Stimulated activated naive CD8-positive, alpha-beta T cell treated with anti-CD3 and anti-CD28 coated beads, Interleukin-15, Interleukin-2, amounts not matched to agents 100 ng/mL and 50 ng/mL, for 24 hours (primary cell): ENCODE results near the gene ATP5MC2.
A peak's percentile ranks its signal among the peaks of the same experiment; 100 is the strongest.
"Not testable (repeated sequence)": the region's sequence is repeated elsewhere in the genome, so short reads cannot be mapped to it uniquely, and the experiment has no call there.

Experiments
- H3K27ac Mint-ChIP-seq: one replicate; pipeline ENCODE4 v1.8.0; 2021; ENCODE audit warnings: mild to moderate bottlenecking, mixed read lengths
- H3K27me3 Mint-ChIP-seq: one replicate; pipeline ENCODE4 v1.8.0; 2021; ENCODE audit warnings: mixed read lengths
- H3K36me3 Mint-ChIP-seq: one replicate; pipeline ENCODE4 v1.8.0; 2021; ENCODE audit warnings: low read depth, mixed read lengths
- H3K4me1 Mint-ChIP-seq: one replicate; pipeline ENCODE4 v1.8.0; 2021; ENCODE audit warnings: low read depth, mixed read lengths
- H3K4me3 Mint-ChIP-seq: one replicate; pipeline ENCODE4 v1.8.0; 2021; ENCODE audit warnings: mild to moderate bottlenecking, mixed read lengths
- H3K9me3 Mint-ChIP-seq: one replicate; pipeline ENCODE4 v1.8.0; 2021; ENCODE audit warnings: mixed read lengths

ATP5MC2 gene

DNA sequence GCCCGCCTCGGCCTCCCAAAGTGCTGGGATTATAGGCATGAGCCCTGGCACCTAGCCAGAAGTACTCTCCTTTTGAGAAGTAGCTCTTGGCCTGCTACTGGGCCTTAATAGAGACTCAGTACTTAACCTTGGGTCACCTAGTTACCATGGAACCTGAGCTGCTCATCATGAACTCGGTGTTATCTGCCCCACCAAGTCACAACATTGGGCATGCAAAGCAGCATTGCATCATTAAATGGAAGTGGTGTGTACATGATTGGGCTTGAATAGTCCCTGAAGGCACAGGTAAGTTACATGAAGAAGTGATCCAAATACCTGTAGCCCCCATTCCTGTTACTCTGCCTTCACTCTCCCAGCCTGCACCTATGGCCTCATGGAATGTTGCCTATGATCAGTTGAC, 31.8 kb downstream of the ATP5MC2 start:
- no peak overlapping the region for H3K4me3 Mint-ChIP-seq
- no peaks in the 10 kb centered on the region for H3K9me3 Mint-ChIP-seq
- no peaks in the 10 kb centered on the region for H3K36me3 Mint-ChIP-seq
- H3K27me3 Mint-ChIP-seq: no peaks in the 10 kb centered on the region
- H3K4me1 Mint-ChIP-seq: no peaks in the 10 kb centered on the region
- no peak overlapping the region for H3K27ac Mint-ChIP-seq

DNA sequence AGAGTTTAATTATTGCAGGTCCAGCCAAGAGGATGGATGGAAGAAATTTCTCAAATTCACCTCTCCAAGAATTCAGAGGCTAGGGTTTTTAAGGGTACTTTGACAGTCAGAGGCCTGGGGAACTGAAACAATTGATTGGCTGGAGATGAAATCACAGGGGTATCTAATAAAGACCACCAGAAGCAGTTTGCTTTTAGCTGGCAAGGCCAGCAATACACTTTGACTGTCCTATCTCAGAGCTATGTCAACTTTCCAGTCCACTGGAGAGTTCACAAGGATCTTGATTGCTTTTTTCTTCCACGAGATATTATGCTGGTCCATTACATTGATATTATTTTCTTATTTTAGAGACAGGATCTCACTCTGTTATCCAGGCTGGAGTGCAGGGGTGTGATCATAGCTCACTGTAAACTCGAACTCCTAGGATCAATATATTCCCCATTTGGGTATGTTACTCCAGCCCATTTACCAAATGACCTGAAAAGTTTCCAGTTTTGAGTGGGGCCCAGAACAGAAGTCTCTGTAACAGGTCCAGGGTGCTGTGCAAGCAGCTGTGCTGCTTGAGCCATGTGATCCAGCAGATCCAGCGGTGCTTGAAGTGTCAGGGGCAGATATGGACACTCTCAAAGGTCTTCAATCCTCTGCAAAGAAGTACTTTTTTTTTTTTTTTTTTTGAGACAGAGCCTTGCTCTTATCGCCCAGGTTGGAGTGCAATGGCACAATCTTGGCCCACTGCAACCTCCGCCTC, 32.5 kb downstream of the ATP5MC2 start:
- H3K27ac Mint-ChIP-seq: no peak overlapping the region
- no peaks in the 10 kb centered on the region for H3K9me3 Mint-ChIP-seq
- H3K4me1 Mint-ChIP-seq: no peaks in the 10 kb centered on the region
- H3K4me3 Mint-ChIP-seq: no peak overlapping the region
- H3K27me3 Mint-ChIP-seq: no peaks in the 10 kb centered on the region
- H3K36me3 Mint-ChIP-seq: no peaks in the 10 kb centered on the region

DNA sequence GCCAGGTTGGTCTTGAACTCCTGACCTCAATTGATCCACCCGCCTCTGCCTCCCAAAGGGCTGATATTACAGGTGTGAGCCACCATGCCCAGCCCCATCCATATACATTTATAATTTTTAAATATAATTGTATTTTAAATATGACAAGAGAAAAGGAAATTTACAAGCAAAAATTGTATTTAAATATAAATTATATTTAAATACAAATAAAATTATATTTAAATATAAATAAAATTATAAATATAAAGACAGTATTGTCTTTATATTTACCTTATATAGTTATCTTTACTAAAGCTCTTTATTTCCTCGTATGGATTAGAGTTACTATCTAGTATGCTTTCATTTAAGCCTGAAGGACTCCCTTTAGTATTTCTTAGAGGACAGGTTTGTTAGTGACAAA, 37.8 kb downstream of the ATP5MC2 start:
- no peak overlapping the region for H3K4me3 Mint-ChIP-seq
- no peak overlapping the region for H3K27ac Mint-ChIP-seq
- H3K36me3 Mint-ChIP-seq: no peaks in the 10 kb centered on the region
- no peaks in the 10 kb centered on the region for H3K27me3 Mint-ChIP-seq
- no peaks in the 10 kb centered on the region for H3K9me3 Mint-ChIP-seq
- H3K4me1 Mint-ChIP-seq: no peaks in the 10 kb centered on the region

DNA sequence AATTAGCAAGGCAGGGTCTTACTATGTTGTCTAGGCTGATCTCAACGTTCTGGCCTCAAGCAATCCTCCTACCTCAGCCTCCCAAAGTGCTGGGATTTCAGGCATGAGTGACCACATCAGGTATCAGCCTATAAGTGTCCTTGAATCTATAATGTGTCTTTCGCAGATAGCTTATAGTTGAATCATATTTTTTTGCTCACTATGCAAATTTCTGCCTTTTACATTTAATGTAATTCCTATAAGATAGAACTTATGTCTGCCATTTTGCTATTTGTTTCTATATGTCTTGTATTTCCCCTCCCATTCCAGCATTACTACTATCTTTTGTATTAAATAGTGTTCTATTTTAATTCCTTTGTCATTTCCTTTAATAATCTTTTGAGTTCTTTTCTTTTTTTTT, 39.2 kb downstream of the ATP5MC2 start:
- Mint-ChIP-seq H3K4me3 (no peak overlapping the region), H3K4me1 (no peaks in the 10 kb centered on the region), H3K27ac (no peak overlapping the region), H3K27me3 (no peaks in the 10 kb centered on the region), H3K9me3 (no peaks in the 10 kb centered on the region), H3K36me3 (no peaks in the 10 kb centered on the region)

DNA sequence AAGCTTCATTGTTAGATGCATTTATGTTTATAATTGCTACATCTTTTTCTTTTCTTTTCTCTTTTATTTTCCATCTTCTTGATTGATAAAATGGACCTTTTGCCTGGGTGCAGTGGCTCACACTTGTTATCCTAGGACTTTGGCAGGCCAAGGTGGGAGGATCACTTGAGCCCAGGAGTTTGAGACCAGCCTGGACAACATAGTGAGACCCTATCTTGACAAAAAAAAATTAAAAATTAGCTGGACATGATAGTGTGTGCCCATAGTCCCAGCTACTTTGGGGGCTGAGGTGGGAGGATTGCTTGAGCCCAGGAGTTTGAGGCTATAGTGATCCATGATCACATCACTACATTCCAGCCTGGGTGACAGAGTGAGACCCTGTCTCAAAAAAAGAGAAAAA, 40.2 kb downstream of the ATP5MC2 start:
- H3K27me3 Mint-ChIP-seq, H3K36me3 Mint-ChIP-seq, H3K27ac Mint-ChIP-seq, H3K9me3 Mint-ChIP-seq, H3K4me1 Mint-ChIP-seq, H3K4me3 Mint-ChIP-seq: not testable (repeated sequence)

DNA sequence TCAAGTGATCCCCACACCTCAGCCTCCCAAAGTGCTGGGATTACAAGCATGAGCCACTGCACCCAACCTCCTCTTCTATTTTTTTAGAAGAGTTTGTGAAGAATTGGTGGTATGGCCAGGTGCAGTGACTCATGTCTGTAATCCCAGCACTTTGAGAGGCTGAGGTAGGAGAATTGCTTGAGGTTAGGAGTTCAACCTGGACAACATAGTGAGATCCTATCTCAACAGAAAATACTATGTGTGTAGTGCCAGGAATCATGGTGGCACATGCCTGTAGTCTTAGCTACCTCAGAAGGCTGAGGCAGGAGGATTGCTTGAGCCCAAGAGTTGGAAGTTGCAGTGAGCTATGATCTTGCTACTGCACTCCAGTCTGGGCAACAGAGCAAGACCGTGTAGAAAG, 44.2 kb downstream of the ATP5MC2 start:
- Mint-ChIP-seq H3K27ac (no peak overlapping the region), H3K36me3 (no peaks in the 10 kb centered on the region), H3K4me1 (peaks cover 5% of the 10 kb centered on the region), H3K27me3 (no peaks in the 10 kb centered on the region), H3K9me3 (no peaks in the 10 kb centered on the region), H3K4me3 (no peak overlapping the region)

DNA sequence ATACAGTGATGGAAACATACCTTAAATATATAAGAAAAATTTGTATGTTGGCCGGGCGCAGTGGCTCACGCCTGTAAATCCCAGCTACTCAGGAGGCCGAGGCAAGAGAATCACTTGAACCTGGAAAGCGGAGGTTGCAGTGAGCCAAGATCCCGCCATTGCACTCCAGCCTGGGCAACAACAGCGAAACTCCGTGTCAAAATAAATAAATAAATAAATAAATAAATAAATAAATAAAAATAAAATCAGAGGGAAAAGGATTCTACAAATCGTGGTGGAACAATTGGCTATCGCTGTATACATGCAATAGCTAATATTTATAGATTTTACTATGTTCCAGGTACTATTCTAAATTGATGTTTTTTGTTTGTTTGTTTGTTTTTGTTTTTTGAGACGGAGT, 48.0 kb downstream of the ATP5MC2 start:
- no peaks in the 10 kb centered on the region for H3K9me3 Mint-ChIP-seq
- H3K27ac Mint-ChIP-seq: no peak overlapping the region
- H3K4me3 Mint-ChIP-seq: no peak overlapping the region
- no peaks in the 10 kb centered on the region for H3K36me3 Mint-ChIP-seq
- no peaks in the 10 kb centered on the region for H3K27me3 Mint-ChIP-seq
- peaks cover 39% of the 10 kb centered on the region for H3K4me1 Mint-ChIP-seq

DNA sequence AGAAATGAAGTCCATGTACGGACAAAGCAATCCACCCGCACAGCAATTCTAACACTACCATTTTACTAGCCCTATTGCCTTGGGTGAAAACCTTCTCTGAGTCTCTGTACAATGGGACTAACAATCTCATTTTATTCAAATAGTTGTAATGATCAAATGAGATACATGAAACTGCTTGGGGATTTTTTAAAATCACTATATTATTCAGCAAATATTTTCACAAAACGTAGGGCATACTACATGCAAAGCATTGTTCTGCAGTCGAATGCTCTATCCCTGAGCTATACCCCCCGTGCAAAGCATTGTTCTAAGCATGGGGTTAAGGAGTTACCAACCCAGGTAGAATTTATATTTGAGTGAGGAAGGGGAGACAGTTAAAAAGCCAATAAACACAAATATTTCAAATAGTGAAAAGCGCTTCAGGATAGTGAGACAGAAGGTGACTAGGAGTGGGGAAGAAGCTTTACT, 49.1 kb downstream of the ATP5MC2 start:
- Mint-ChIP-seq H3K36me3 (peaks cover 2% of the 10 kb centered on the region), H3K4me1 (peaks cover 43% of the 10 kb centered on the region), H3K9me3 (no peaks in the 10 kb centered on the region), H3K27ac (peak overlapping the region; percentile 94), H3K4me3 (peak overlapping the region; percentile 93), H3K27me3 (no peaks in the 10 kb centered on the region)

DNA sequence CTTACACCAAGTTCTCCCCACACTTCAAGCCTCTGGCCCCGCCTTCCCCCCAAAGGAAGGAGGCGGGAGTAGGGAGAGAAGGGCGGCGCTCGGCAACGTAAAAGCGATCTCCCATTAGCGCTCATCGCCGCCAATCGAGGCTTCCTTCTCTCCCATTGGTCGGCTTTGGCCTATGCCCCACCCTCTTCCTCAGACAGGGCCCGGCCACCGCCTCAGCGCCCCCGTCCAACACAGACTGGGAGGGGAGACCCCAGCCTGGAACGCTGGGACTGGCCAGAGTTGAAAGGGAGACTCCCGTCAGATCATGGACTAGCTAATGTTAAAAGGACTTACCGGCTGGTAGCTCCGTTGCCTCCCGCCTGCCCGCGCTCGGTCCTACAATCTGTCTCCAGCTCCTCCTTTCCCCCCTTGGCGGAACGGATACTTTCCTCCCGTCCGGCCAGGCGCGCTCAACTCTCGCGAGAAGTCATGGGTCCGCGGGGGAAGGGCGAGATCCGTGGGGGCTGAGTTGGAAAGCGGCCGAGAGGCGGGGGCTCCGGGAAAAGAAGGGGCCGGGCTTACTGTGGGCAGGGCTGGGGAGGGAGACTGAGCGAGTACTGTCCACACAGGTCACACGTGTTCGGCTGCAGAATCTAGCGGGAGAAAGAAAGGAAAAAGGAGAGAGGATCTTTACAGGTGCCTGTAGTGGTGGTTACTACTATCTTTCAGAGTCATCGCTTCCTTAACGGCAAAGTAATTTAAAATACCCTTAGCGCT, 49.8 kb downstream of the ATP5MC2 start, which contains the start of gene ATF7:
Gene ATF7 (minus strand): TSS at position 437 of the 756 bp plus-strand sequence. CDS start 25,382 bp downstream, outside the sequence.
- H3K4me3 Mint-ChIP-seq: peak within 1 kb of the TSS; percentile 93
- no peaks in the 10 kb centered on the region for H3K9me3 Mint-ChIP-seq
- no peaks in the 10 kb centered on the region for H3K27me3 Mint-ChIP-seq
- H3K27ac Mint-ChIP-seq: peak within 1 kb of the TSS; percentile 94
- peaks cover 48% of the 10 kb centered on the region for H3K4me1 Mint-ChIP-seq
- H3K36me3 Mint-ChIP-seq: peaks cover 5% of the 10 kb centered on the region

DNA sequence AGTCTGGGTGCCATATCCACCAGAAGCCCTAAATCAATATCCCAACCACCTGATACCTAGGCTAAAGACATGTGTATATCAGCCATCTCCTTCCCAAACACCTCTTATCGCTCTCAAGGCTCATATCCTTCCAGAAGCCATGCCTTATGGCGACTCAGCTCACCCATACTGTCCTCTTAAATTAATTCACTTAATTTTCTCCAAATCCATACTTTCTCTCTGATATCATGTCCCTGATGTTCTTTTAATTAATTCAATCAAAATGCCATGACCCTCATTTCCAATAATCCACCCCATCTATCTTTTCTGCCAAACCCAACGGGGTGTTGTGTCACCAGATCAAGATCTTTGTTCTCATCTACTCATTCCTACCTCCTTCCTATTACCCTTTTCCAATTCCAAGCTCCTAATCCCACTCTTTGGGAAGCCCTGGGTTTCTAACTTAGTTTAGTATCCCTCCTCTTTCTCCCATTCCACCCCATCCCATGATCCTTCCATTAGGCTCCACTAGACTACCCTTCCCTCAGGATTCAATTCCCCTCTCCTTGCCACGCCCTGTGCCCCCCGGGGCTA, 50.4 kb downstream of the ATP5MC2 start:
- H3K4me1 Mint-ChIP-seq: peaks cover 52% of the 10 kb centered on the region
- H3K27me3 Mint-ChIP-seq: no peaks in the 10 kb centered on the region
- H3K36me3 Mint-ChIP-seq: peaks cover 9% of the 10 kb centered on the region
- H3K4me3 Mint-ChIP-seq: peak overlapping the region; percentile 93
- H3K27ac Mint-ChIP-seq: peak overlapping the region; percentile 94
- no peaks in the 10 kb centered on the region for H3K9me3 Mint-ChIP-seq

DNA sequence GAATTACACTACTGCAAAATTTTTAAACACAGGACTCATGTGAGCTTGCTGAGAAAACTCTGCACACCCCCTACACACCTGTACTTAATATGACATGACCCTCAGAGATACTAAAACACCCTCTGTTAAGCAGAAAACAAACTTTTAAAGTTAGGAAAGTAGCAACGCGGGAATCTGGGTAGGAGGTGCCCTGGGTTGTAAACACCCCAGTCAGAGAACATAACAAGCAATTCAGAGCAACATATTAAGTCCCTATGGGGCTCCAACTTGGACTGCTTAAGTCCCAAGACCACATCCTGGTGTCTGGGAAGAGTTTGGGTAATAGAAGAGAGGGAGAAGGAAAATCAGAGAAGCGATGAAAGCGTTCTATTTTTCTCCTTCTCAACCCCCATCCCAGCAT, 50.9 kb downstream of the ATP5MC2 start:
- peak overlapping the region; percentile 94 for H3K27ac Mint-ChIP-seq
- H3K4me3 Mint-ChIP-seq: peak overlapping the region; percentile 93
- peaks cover 52% of the 10 kb centered on the region for H3K4me1 Mint-ChIP-seq
- peaks cover 9% of the 10 kb centered on the region for H3K36me3 Mint-ChIP-seq
- no peaks in the 10 kb centered on the region for H3K9me3 Mint-ChIP-seq
- no peaks in the 10 kb centered on the region for H3K27me3 Mint-ChIP-seq

DNA sequence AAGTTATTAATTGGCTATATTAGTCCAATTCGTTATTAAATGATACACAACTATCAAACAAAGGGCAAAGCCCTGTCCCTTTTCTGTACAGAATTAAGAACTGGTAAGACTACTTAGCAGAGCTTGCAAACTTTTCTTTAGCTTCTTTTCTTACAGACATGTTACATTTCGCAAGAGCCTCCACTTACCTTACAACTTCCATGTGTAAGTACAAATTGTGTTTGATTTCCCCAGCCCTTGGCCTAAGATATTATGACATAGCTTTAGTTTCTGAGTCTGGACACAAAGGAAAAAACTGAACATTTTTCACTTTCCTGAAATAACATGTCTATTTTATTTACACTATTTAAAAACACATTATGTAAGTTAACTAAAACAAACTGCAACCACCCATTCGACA, 51.4 kb downstream of the ATP5MC2 start:
- Mint-ChIP-seq H3K4me3 (peak overlapping the region; percentile 93), H3K27ac (no peak overlapping the region), H3K36me3 (peaks cover 9% of the 10 kb centered on the region), H3K9me3 (no peaks in the 10 kb centered on the region), H3K27me3 (no peaks in the 10 kb centered on the region), H3K4me1 (peaks cover 52% of the 10 kb centered on the region)

DNA sequence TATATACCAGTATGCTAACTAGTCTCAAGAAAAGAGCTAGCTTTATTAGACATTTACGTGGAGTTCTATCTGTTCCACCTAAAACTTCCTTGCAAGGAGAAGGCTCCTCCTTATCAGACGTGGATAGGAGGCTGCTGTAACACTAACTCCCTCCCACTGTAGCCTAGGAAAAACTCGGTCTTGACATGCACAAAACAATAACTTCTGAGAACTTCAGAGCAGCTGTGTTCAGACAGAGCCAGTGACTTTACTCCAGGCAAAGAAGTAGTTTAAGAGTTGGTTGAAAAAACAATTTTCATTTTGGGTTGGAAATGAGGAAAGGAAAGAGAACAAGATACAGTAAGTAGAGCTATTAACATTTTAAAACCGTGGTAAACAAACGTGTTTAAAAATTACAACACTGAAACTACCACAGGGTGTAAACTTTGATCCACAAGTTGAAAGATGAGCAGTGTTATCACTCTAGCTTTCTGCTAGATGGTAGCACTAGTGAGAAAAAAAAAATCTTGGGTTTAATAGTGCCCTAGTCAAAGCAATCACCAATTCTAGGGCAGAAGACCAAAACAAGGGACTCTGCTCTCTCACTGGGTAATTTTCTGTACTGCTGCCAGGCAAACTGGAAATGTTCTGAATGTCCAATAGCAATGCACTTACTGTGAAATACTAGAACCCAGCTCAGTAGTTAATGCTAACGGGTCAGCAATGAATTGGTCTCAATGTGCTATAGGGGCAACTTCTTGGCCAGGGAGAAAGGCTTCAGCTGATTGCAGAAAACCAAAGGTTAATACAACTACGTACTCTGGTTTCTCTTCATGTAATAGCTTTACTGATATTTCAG, 52.1 kb downstream of the ATP5MC2 start:
- H3K4me3 Mint-ChIP-seq: peak overlapping the region; percentile 93
- H3K9me3 Mint-ChIP-seq: no peaks in the 10 kb centered on the region
- no peaks in the 10 kb centered on the region for H3K27me3 Mint-ChIP-seq
- H3K27ac Mint-ChIP-seq: no peak overlapping the region
- peaks cover 9% of the 10 kb centered on the region for H3K36me3 Mint-ChIP-seq
- peaks cover 55% of the 10 kb centered on the region for H3K4me1 Mint-ChIP-seq

DNA sequence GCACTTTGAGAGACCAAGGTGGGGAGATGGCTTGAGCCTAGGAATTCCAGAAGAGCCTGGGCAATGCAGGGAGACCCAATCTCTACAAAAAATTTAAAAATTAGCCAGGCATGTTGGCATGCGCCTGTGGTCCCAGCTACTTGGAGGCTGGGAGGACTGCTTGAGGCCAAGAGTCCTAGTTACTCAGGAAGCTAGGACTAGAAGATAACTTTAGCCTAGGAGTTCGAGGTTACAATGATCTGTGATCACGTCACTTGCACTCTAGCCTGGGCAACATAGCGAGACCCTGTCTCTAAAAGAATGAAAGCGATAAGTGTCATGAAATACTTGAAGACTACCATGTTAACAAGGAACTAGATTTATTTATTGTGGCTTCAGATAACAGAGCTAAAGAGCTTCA, 53.2 kb downstream of the ATP5MC2 start:
- H3K4me1 Mint-ChIP-seq: peaks cover 65% of the 10 kb centered on the region

More for the DNA sequence above, 53.2 kb downstream of the ATP5MC2 start:
- peaks cover 18% of the 10 kb centered on the region for H3K36me3 Mint-ChIP-seq
- H3K27ac Mint-ChIP-seq: no peak overlapping the region
- H3K27me3 Mint-ChIP-seq: no peaks in the 10 kb centered on the region
- no peaks in the 10 kb centered on the region for H3K9me3 Mint-ChIP-seq
- no peak overlapping the region for H3K4me3 Mint-ChIP-seq
